ENCODE measurements around the gene ALDH3A1. TPM values are rescaled to one million over a fixed set of nuclear protein-coding genes. Genes with fewer than 3 reads are reported as not detected.

Gene ALDH3A1
- total RNA-seq, 3 donors from 2014 or later (not counting 1 experiment from before 2014, with no cell fraction given), result not detected

DNA sequence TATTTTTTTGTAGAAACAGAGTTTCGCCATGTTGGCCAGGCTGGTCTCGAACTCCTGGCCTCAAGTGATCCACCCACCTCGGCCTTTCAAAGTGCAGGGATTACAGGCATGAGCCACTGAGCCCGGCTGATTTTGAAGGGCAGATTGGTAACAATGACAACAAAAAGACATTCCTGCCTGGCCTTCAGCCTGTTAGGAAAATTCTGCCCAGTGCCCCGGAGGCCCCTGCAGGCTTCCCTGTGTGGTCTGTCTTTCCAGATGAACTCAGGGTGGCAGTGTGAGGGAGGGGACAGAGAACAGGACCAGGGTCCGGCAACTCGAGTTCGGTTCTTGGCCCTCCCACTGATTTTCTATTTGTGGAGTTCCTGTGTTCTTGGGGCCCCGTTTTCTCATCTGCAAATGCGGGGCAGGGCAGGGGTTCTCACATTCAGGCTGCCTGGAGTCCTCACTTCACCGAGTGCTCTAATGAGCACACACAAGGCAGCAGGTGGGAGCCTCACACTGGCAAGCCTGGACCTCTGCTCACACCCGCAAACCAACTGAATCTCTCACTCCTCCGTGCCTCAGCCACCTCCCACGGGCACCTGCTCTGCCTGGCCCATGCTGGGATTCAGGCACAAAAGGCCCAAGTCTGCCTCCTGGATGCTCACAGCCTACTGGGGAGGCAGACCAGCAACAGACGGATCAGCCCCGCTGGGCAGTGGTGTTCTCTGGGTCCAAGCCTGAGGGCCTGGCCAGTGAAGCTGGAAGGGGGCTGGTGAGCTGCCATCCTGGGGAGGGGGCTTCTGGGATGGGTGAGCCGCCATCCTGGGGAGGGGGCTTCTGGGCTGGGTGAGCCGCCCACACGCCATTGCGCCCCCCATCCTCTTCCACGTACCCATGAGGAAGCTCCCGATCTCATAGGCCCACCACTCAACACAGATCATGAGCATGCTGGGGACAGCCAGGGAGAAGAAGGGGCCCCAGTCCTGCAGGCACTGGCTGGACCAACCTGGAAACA is 42.0 kb downstream of the ALDH3A1 start:
- H3K9me3 Mint-ChIP-seq, result no peaks in the 10 kb centered on the region
- no peak overlapping the region for H3K4me3 Mint-ChIP-seq
- no peak overlapping the region for H3K27ac ChIP-seq (ENCODE audit: low read length)
- no peaks in the 10 kb centered on the region for H3K9me3 ChIP-seq (ENCODE audit: control insufficient read depth, insufficient read depth, low read length)
- TF ChIP-seq, protein P1, sequence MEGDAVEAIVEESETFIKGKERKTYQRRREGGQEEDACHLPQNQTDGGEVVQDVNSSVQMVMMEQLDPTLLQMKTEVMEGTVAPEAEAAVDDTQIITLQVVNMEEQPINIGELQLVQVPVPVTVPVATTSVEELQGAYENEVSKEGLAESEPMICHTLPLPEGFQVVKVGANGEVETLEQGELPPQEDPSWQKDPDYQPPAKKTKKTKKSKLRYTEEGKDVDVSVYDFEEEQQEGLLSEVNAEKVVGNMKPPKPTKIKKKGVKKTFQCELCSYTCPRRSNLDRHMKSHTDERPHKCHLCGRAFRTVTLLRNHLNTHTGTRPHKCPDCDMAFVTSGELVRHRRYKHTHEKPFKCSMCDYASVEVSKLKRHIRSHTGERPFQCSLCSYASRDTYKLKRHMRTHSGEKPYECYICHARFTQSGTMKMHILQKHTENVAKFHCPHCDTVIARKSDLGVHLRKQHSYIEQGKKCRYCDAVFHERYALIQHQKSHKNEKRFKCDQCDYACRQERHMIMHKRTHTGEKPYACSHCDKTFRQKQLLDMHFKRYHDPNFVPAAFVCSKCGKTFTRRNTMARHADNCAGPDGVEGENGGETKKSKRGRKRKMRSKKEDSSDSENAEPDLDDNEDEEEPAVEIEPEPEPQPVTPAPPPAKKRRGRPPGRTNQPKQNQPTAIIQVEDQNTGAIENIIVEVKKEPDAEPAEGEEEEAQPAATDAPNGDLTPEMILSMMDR (IDR thresholded peaks at IDR 0.05), result no peak
- H3K27me3 Mint-ChIP-seq (ENCODE audit: low read depth in 2 of 2), result no peaks in the 10 kb centered on the region
- H3K4me1 ChIP-seq (ENCODE audit: control insufficient read depth, insufficient read depth, low read length), result no peaks in the 10 kb centered on the region
- H3K27me3 ChIP-seq (ENCODE audit: control insufficient read depth, insufficient read depth, low read length), result no peaks in the 10 kb centered on the region
- H3K4me3 ChIP-seq (ENCODE audit: low read length), result no peak overlapping the region
- no peak overlapping the region for H3K27ac Mint-ChIP-seq
- WGBS (ENCODE audit: insufficient coverage), result 90% methylated on average over 22 of the region's 22 CpGs
- H3K36me3 ChIP-seq (ENCODE audit: control insufficient read depth, insufficient read depth, low read length), result no peaks in the 10 kb centered on the region
- ATAC-seq, result no peak
- no peaks in the 10 kb centered on the region for H3K36me3 Mint-ChIP-seq
- intact Hi-C loops (cut with micrococcal nuclease), result no loop called here
- H3K4me1 Mint-ChIP-seq, result no peaks in the 10 kb centered on the region
- no peak for DNase-seq

DNA sequence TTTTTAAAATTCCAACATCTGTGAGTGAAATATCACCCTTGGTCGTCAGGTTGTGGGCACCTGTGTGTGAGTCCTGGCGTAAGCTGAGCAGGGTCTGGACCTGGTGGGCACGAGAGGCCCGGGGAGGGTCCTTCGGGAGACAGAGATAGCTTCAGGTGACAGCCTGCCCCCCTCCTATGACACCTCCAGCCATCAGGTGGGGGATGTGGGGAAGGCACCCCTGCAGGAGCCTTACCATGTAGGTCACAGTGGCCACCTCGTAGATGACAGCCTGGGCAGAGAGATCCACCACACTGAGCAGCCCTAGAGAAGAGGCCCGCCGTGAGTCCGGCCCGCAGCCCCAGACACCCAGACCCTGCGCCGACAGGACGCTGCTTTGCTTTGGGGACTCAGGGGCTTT is 42.9 kb downstream of the ALDH3A1 start:
- Histone ChIP-seq H3K4me3 (ENCODE audit: low read length) (no peak overlapping the region), H3K27ac (ENCODE audit: low read length) (no peak overlapping the region), H3K27me3 (ENCODE audit: control insufficient read depth, insufficient read depth, low read length) (no peaks in the 10 kb centered on the region), H3K9me3 (ENCODE audit: control insufficient read depth, insufficient read depth, low read length) (no peaks in the 10 kb centered on the region), H3K4me1 (ENCODE audit: control insufficient read depth, insufficient read depth, low read length) (no peaks in the 10 kb centered on the region), H3K36me3 (ENCODE audit: control insufficient read depth, insufficient read depth, low read length) (no peaks in the 10 kb centered on the region)
- H3K36me3 Mint-ChIP-seq, result no peaks in the 10 kb centered on the region
- 89% methylated on average over 13 of the region's 13 CpGs for WGBS (ENCODE audit: insufficient coverage)
- no peaks in the 10 kb centered on the region for H3K27me3 Mint-ChIP-seq (ENCODE audit: low read depth in 2 of 2)
- H3K27ac Mint-ChIP-seq, result no peak overlapping the region
- H3K9me3 Mint-ChIP-seq, result no peaks in the 10 kb centered on the region
- TF ChIP-seq, protein P1 (IDR thresholded peaks at IDR 0.05), result no peak
- no peaks in the 10 kb centered on the region for H3K4me1 Mint-ChIP-seq
- ATAC-seq (no peak), DNase-seq (no peak)
- no peak overlapping the region for H3K4me3 Mint-ChIP-seq
- intact Hi-C loops (cut with micrococcal nuclease), result no loop called here

DNA sequence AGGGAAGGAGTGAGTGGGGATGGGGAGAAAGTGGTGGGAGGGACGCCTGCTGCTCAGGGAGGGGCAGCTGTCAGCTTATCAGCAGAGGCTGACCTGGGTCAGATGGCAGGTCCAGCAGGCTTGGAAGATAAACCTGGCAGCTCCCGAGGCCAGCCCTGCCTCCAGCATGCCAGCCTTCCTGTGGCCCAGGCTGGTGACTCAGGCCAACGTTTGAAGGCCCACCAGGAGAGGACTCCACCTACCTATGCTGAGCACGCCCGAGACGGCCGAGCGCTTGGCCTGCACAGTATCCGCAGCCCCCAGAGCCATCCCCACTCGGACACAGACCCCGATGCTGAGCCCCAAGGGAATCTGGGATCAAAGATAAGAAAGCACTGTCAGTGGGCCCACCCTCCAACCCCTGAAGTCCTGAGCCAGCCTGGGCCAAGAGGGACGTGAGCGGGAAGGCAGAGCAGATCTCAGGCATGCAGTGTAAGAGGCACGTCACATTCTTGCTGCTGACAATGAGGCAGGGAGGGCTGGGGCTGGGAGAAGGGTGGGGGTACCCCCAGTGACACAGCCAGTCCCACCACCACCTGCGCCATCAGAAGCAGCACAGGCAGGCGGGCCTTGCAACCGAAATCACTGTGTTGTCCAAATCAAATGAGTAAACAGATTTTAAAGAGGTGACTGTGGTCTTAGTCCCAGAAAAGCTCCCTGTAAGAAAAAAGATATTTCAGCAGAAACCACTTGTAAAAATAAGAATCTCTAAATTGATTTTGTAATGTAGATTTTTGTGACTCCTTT is 44.1 kb downstream of the ALDH3A1 start:
- H3K27me3 Mint-ChIP-seq (ENCODE audit: low read depth in 2 of 2), result no peaks in the 10 kb centered on the region
- no peaks in the 10 kb centered on the region for H3K4me1 ChIP-seq (ENCODE audit: control insufficient read depth, insufficient read depth, low read length)
- H3K4me3 Mint-ChIP-seq, result no peak overlapping the region
- no peaks in the 10 kb centered on the region for H3K9me3 Mint-ChIP-seq
- intact Hi-C loops (cut with micrococcal nuclease), result no loop called here
- no peaks in the 10 kb centered on the region for H3K36me3 Mint-ChIP-seq
- 94% methylated on average over 16 of the region's 17 CpGs for WGBS (ENCODE audit: insufficient coverage)
- no peak overlapping the region for H3K4me3 ChIP-seq (ENCODE audit: low read length)
- no peak for ATAC-seq
- H3K36me3 ChIP-seq (ENCODE audit: control insufficient read depth, insufficient read depth, low read length), result no peaks in the 10 kb centered on the region
- H3K27ac ChIP-seq (ENCODE audit: low read length), result no peak overlapping the region
- no peaks in the 10 kb centered on the region for H3K9me3 ChIP-seq (ENCODE audit: control insufficient read depth, insufficient read depth, low read length)
- no peaks in the 10 kb centered on the region for H3K4me1 Mint-ChIP-seq
- H3K27ac Mint-ChIP-seq, result no peak overlapping the region
- TF ChIP-seq, protein P1 (IDR thresholded peaks at IDR 0.05), result no peak
- no peak for DNase-seq
- H3K27me3 ChIP-seq (ENCODE audit: control insufficient read depth, insufficient read depth, low read length), result no peaks in the 10 kb centered on the region
